GM12875 (cell line): Measurements from ENCODE around the gene EPS8L1.

ENCODE experiments used
- H3K4me3 ChIP-seq: one replicate; pipeline ENCODE4 v1.5.1; 2011; ENCODE audit warnings: low read depth, low read length, control low read depth
- CTCF ChIP-seq: IDR thresholded peaks from 2 replicates; pipeline ENCODE4 v1.5.1; 2011; ENCODE audit warnings: low read depth, mild to moderate bottlenecking, control low read depth, inconsistent platforms, low read length, moderate library complexity, borderline replicate concordance; ENCODE audit not compliant: insufficient read depth

Gene EPS8L1

GRCh38 chr19:55068950-55069864 is 6.5 kb upstream of the EPS8L1 start:
- H3K4me3 ChIP-seq, result no peak overlapping the region
- TF ChIP-seq CTCF, result no peak

- TF ChIP-seq CTCF, result no peak
- H3K4me3 ChIP-seq, result no peak overlapping the region
Measured at GRCh38 chr19:55069865-55070197, 5.8 kb upstream of the EPS8L1 start.

- H3K4me3 ChIP-seq, result no peak overlapping the region
- no peak for TF ChIP-seq CTCF
Measured at GRCh38 chr19:55070466-55071128, 5.1 kb upstream of the EPS8L1 start.

- no peak for TF ChIP-seq CTCF
- no peak overlapping the region for H3K4me3 ChIP-seq
Measured at GRCh38 chr19:55071129-55071502, 4.6 kb upstream of the EPS8L1 start.

- no peak overlapping the region for H3K4me3 ChIP-seq
- no peak for TF ChIP-seq CTCF
Measured at GRCh38 chr19:55071913-55072312, 3.8 kb upstream of the EPS8L1 start.

GRCh38 chr19:55076321-55076720 is 652 bp downstream of the EPS8L1 start:
- H3K4me3 ChIP-seq, result no peak overlapping the region
- no peak for TF ChIP-seq CTCF

GRCh38 chr19:55077106-55077505 is 1.4 kb downstream of the EPS8L1 start:
- no peak for TF ChIP-seq CTCF
- H3K4me3 ChIP-seq, result no peak overlapping the region
